Endothelial cell of umbilical vein (primary cell): ENCODE data around the gene PWP1. TPM values are rescaled to one million over a fixed set of nuclear protein-coding genes. Genes with fewer than 3 reads are reported as not detected.

Source experiments
- BruUV-seq: library from RNA; stranded (reverse); fragments of 400-500 nt; replicated peaks from 2 replicates; lab custom pipeline; 2021; lab: Mats Ljungman, UMichigan
- CTCF ChIA-PET: fragments of 300-600, 350-600 bp; sonication (Branson Sonifier 250); formaldehyde crosslinking; loops from one replicate; lab custom pipeline; 2021; ENCODE audit warnings: antibody characterized with exemption, inconsistent platforms; lab: Charles Lee
- POLR2A ChIA-PET: fragments of 300-600, 350-600 bp; sonication (Branson Sonifier 250); formaldehyde crosslinking; loops from one replicate; lab custom pipeline; 2021; ENCODE audit warnings: antibody characterized with exemption, inconsistent platforms; lab: Charles Lee
- DNase-seq: peaks from one replicate; pipeline ENCODE4 v3.0.0-alpha.2; 2011; ENCODE audit warnings: low read depth, low spot score
- FAIRE-seq: peaks from 2 replicates; lab custom pipeline; 2011; peaks lifted over from hg19 to GRCh38; lab: Jason Lieb, UNC
- H2AFZ ChIP-seq: 2 replicates; pipeline ENCODE4 v1.6.0; 2012; ENCODE audit warnings: low read depth, low read length, control low read depth, inconsistent platforms
- H3K27ac ChIP-seq: 2 replicates; pipeline ENCODE4 v1.5.1; 2011; ENCODE audit warnings: low read depth, mild to moderate bottlenecking, control low read depth, low read length, moderate library complexity; ENCODE audit not compliant: insufficient read depth
- H3K27me3 ChIP-seq, 2 experiments: 2 replicates each; pipeline versions ENCODE4 v1.6.0 to v1.6.1; 2011; ENCODE audit warnings: low read length in 2 of 2, mixed read lengths in 1 of 2; ENCODE audit not compliant: control insufficient read depth in 2 of 2, insufficient read depth in 2 of 2
- H3K36me3 ChIP-seq, 2 experiments: 2 replicates in 1 of 2; 3 replicates in 1 of 2; pipeline ENCODE4 v1.5.1; 2011; ENCODE audit warnings: low read length in 2 of 2, mild to moderate bottlenecking in 1 of 2, moderate library complexity in 1 of 2; ENCODE audit not compliant: control insufficient read depth in 2 of 2, insufficient read depth in 2 of 2; ENCODE audit errors: extremely low read depth in 1 of 2
- H3K4me1 ChIP-seq: 3 replicates; pipeline ENCODE4 v1.5.1; 2011; ENCODE audit warnings: mild to moderate bottlenecking, low read length; ENCODE audit not compliant: control insufficient read depth, insufficient read depth; ENCODE audit errors: extremely low read depth
- H3K4me2 ChIP-seq: 2 replicates; pipeline ENCODE4 v1.6.1; 2011; ENCODE audit warnings: low read length, control low read depth, mixed read lengths; ENCODE audit not compliant: insufficient read depth
- H3K4me3 ChIP-seq, 3 experiments: fragments of 200-600 bp in 1 of 3; sonication (generic), shearing (Covaris generic) in 1 of 3; replicated peaks in 1 of 3; 2 replicates each; pipeline ENCODE4 v1.5.1; 2011 to 2016; ENCODE audit warnings: control low read depth in 3 of 3, low read length in 3 of 3, mild to moderate bottlenecking in 2 of 3, inconsistent platforms in 1 of 3, low read depth in 1 of 3, moderate library complexity in 1 of 3; ENCODE audit not compliant: insufficient read depth in 1 of 3
- H3K79me2 ChIP-seq: 2 replicates; pipeline ENCODE4 v1.6.0; 2012; ENCODE audit warnings: low read length, inconsistent platforms; ENCODE audit not compliant: control insufficient read depth, insufficient read depth
- H3K9ac ChIP-seq: replicated peaks from 2 replicates; pipeline ENCODE3; 2011; ENCODE audit warnings: low read length, control low read depth; ENCODE audit not compliant: insufficient read depth; ENCODE audit errors: extremely low read depth
- H3K9me1 ChIP-seq: replicated peaks from 3 replicates; pipeline ENCODE4 v1.6.0; 2011; ENCODE audit warnings: mild to moderate bottlenecking, low read length; ENCODE audit not compliant: control insufficient read depth, insufficient read depth; ENCODE audit errors: extremely low read depth
- H3K9me3 ChIP-seq: replicated peaks from 2 replicates; pipeline ENCODE4 v1.5.1; 2012; ENCODE audit warnings: low read length, inconsistent platforms; ENCODE audit not compliant: control insufficient read depth, insufficient read depth
- H4K20me1 ChIP-seq: replicated peaks from 2 replicates; pipeline ENCODE3; 2011; ENCODE audit warnings: mild to moderate bottlenecking, low read length; ENCODE audit not compliant: control insufficient read depth, insufficient read depth; ENCODE audit errors: extremely low read depth
- EZH2 ChIP-seq: IDR thresholded peaks from 2 replicates; pipeline ENCODE4 v1.6.1; 2012; ENCODE audit warnings: borderline replicate concordance, low read depth, mild to moderate bottlenecking, moderate library complexity, low read length, inconsistent platforms; ENCODE audit not compliant: severe bottlenecking
- FOS ChIP-seq: IDR thresholded peaks from 2 replicates; pipeline ENCODE4 v1.6.1; 2011; ENCODE audit warnings: mild to moderate bottlenecking, low read length, moderate library complexity, borderline replicate concordance; ENCODE audit not compliant: insufficient read depth
- GATA2 ChIP-seq: IDR thresholded peaks from 2 replicates; pipeline ENCODE4 v1.7.0; 2011; ENCODE audit warnings: low read depth, mild to moderate bottlenecking, moderate library complexity, mixed read lengths, low read length; ENCODE audit not compliant: insufficient read length, insufficient read depth
- JUN ChIP-seq: IDR thresholded peaks from 2 replicates; pipeline ENCODE4 v1.6.1; 2011; ENCODE audit warnings: borderline replicate concordance, low read depth; ENCODE audit not compliant: insufficient read length, insufficient read depth
- MYC ChIP-seq: IDR thresholded peaks from one replicate; pipeline ENCODE4 v1.6.1; 2011; ENCODE audit warnings: mild to moderate bottlenecking, low read depth, low read length
- POLR2A ChIP-seq: IDR thresholded peaks from 2 replicates; pipeline ENCODE4 v1.6.1; 2012; ENCODE audit warnings: low read depth, mild to moderate bottlenecking, control low read depth, low read length
- POLR2AphosphoS5 ChIP-seq: IDR thresholded peaks from 2 replicates; pipeline ENCODE4 v1.6.1; 2012; ENCODE audit warnings: low read depth, mild to moderate bottlenecking, control low read depth, low read length, moderate library complexity; ENCODE audit not compliant: insufficient read depth
- dilution Hi-C: fragments of 300-500 bp; cut with MboI; formaldehyde crosslinking; loops from one replicate; pipeline ENCODE4 v1.15.0; 2019; ENCODE audit warnings: low sequenced_read_pairs; ENCODE audit not compliant: extremely low pct_ligation_motif_present
- intact Hi-C: fragments of 100-400 bp; cut with micrococcal nuclease; formaldehyde crosslinking; loops from one replicate; pipeline ENCODE4 v1.10.0; 2022
- polyA plus RNA-seq, 4 experiments: library from polyadenylated mRNA; depleted of rRNA in 3 of 4; stranded (reverse) in 3 of 4; unstranded in 1 of 4; fragments of >200 nt; gene quantifications; 2 replicates each; pipeline versions ENCODE4 v1.2.1 to v1.2.3, GENCODE V29; 2011 to 2012; ENCODE audit warnings: missing spikeins in 1 of 4
- total RNA-seq: library from RNA; stranded (reverse); gene quantifications from 2 replicates; pipeline ENCODE4 v1.2.3, GENCODE V29; 2021
- TF ChIP-seq, protein P1 (sequence below), 2 donors: IDR thresholded peaks; 1 replicate in 1 of 2; 2 replicates in 1 of 2; pipeline ENCODE4 v1.5.1; 2011; ENCODE audit warnings: low read length in 2 of 2, mild to moderate bottlenecking in 2 of 2, moderate library complexity in 2 of 2, control low read depth in 1 of 2, inconsistent platforms in 1 of 2, low read depth in 1 of 2; ENCODE audit not compliant: insufficient read depth in 1 of 2; ENCODE audit errors: extremely low read depth in 1 of 2
- TF ChIP-seq, protein P2 (sequence below): IDR thresholded peaks from 2 replicates; pipeline ENCODE4 v1.6.1; 2011; ENCODE audit not compliant: insufficient read depth, insufficient read length

The PWP1 gene
- total and polyA plus RNA-seq, 2 donors (not counting 3 experiments of a cell fraction or from before 2014, with no cell fraction given): 70.8 to 154 TPM

DNA sequence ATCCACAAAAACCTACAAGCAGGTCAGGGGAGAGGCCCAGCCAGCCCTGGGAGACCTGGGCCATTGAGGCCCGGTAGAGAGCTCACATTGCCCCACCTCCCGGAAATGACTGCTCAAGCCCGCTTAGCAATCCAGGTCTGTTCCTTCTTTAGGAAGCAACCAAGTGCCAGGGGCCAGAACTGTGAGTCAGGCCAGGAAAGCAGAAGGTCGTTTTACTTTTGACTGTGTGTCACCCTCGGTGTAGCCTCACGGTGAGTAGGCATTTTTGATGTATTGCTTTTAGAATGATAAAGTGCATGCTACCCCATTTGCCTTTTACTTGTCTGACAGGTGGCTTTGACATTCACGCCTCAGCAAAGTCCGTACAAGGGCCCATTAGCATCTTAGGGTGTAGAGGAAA, 25.4 kb upstream of the PWP1 start:
- DNase-seq (no peak), FAIRE-seq (no peak)
- Histone ChIP-seq H2AFZ (no peak overlapping the region), H3K27ac (no peak overlapping the region), H3K9me3 (no peaks in the 10 kb centered on the region), H3K79me2 (no peaks in the 10 kb centered on the region), H3K27me3 (no peaks in the 10 kb centered on the region), H3K9ac (no peak overlapping the region), H3K4me2 (no peak overlapping the region), H3K36me3 (no peaks in the 10 kb centered on the region), H3K4me3 (no peak overlapping the region), H3K9me1 (no peaks in the 10 kb centered on the region), H4K20me1 (no peaks in the 10 kb centered on the region), H3K4me1 (peaks cover 4% of the 10 kb centered on the region)
- no TSS peak for BruUV-seq
- intact Hi-C loops: no loop called here
- TF ChIP-seq, protein P1, sequence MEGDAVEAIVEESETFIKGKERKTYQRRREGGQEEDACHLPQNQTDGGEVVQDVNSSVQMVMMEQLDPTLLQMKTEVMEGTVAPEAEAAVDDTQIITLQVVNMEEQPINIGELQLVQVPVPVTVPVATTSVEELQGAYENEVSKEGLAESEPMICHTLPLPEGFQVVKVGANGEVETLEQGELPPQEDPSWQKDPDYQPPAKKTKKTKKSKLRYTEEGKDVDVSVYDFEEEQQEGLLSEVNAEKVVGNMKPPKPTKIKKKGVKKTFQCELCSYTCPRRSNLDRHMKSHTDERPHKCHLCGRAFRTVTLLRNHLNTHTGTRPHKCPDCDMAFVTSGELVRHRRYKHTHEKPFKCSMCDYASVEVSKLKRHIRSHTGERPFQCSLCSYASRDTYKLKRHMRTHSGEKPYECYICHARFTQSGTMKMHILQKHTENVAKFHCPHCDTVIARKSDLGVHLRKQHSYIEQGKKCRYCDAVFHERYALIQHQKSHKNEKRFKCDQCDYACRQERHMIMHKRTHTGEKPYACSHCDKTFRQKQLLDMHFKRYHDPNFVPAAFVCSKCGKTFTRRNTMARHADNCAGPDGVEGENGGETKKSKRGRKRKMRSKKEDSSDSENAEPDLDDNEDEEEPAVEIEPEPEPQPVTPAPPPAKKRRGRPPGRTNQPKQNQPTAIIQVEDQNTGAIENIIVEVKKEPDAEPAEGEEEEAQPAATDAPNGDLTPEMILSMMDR (IDR thresholded peaks at IDR 0.05; ENCODE audit: extremely low read depth in 1 of 2, insufficient read depth in 1 of 2, low read depth in 1 of 2, low read length in 2 of 2): no peak
- TF ChIP-seq POLR2A (no peak), JUN (no peak), POLR2AphosphoS5 (no peak), GATA2 (no peak), EZH2 (no peak), FOS (no peak), MYC (no peak)
- TF ChIP-seq, protein P2, sequence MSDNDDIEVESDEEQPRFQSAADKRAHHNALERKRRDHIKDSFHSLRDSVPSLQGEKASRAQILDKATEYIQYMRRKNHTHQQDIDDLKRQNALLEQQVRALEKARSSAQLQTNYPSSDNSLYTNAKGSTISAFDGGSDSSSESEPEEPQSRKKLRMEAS: no peak
- POLR2A ChIA-PET: interaction anchor here (0.6 kb wide), 1 partner anchor 77 kb away, joined by 7 read pairs; no protein-coding TSS in a partner anchor
- dilution Hi-C loops: no loop called here
- CTCF ChIA-PET: interaction anchor here (1.2 to 2.9 kb wide), 2 partner anchors 11 to 16 kb away, joined by 8 to 16 read pairs; no protein-coding TSS in a partner anchor
